HG03439 (cell line): ENCODE results near the gene CCDC88A.

Experiments used
- ATAC-seq: cut with Tn5 transposase; IDR thresholded peaks from one replicate; pipeline ENCODE4 v1.9.1; 2021; ENCODE audit warnings: mild to moderate bottlenecking, moderate library complexity; ENCODE audit not compliant: unreplicated experiment

Gene CCDC88A

GRCh38 chr2:55422876-55423665, 3.4 kb upstream of the CCDC88A start:
- no peak for ATAC-seq

DNA sequence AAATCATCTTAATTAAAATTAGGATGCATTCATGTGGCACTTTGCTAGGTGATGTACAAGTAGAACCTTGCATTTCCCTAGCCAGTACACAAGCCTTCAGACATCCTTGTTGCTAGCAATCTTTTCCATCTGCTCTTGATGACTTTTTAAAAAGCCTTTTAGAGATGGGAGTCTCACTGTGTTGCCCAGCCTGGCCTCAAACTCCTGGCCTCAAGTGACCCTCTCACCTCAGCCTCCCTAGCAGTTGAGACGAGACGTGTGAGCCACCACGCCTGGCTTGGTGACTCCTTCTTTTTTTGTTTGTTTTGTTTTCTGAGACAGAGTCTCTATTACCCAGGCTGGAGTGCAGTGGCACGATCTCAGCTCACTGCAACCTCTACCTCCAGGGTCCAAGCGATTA, 1.7 kb upstream of the CCDC88A start:
- no peak for ATAC-seq

GRCh38 chr2:55420871-55421270, 1.2 kb upstream of the CCDC88A start:
- no peak for ATAC-seq

DNA sequence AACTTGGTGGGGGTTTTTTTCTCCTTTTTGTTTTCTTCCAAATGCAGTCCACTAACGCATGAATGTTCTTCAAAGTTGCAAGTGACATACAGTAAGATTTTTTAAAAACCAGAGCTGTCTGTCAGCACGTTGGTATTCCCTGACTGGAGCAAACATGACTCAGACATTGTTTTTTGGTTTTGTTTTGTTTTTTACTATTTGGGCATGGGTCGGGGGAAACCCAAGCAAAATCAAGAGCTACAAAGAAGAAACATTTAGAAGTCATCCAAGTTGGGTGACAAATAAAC, 726 bp upstream of the CCDC88A start:
- ATAC-seq: no peak

GRCh38 chr2:55419233-55419678, 400 bp downstream of the CCDC88A start:
- peak; percentile 14 for ATAC-seq

GRCh38 chr2:55418512-55419232, 984 bp downstream of the CCDC88A start:
- no peak for ATAC-seq

GRCh38 chr2:55418072-55418471, 1.6 kb downstream of the CCDC88A start:
- ATAC-seq: no peak

GRCh38 chr2:55416786-55417568, 2.7 kb downstream of the CCDC88A start:
- ATAC-seq: no peak

- ATAC-seq: no peak
Observed at GRCh38 chr2:55415300-55415699, 4.4 kb downstream of the CCDC88A start.

DNA sequence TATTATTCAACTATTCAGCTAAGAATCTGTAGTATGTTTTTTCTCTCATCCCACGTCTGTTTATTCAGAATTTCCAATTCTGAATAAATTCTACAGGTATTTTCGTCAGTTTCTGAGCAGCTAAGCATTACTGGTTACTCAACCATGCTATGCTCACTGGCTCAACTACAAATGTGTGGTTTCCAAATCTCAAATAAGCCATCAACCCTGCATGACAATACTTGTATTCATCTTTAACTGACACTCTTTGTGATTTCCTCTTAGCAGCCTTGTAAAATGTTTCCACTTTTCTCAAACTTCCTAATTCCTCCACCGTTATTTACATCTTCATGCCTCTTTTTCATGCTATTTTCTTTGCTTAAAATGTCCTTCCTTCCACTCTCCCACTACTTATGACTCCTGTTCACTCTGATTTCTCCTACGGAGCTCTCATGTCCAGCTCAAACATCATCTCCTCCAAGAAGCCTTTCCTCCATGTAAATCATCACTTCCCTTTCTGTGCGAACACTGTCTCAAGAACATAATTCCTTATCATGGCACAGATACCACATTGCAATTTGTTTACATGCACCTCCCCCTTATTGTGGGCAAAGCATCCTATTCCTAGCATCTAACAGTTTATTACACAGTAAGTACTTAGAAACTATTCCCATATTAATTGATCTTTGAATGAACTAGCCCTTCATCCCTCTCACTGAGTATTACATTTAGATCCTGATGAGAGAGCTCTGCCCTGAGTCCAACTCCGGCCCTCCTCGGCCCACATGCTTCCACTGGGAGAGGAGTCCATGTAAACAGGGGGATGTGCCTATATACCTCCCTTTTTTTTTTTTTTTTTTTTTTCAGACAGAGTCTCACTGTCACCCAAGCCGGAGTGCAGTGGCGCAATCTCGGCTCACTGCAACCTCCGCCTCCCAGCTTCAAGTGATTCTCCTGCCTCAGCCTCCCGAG, 10.5 kb downstream of the CCDC88A start:
- ATAC-seq: no peak

GRCh38 chr2:55408098-55408882, 11.4 kb downstream of the CCDC88A start:
- no peak for ATAC-seq

GRCh38 chr2:55405116-55405515, 14.5 kb downstream of the CCDC88A start:
- ATAC-seq: no peak

DNA sequence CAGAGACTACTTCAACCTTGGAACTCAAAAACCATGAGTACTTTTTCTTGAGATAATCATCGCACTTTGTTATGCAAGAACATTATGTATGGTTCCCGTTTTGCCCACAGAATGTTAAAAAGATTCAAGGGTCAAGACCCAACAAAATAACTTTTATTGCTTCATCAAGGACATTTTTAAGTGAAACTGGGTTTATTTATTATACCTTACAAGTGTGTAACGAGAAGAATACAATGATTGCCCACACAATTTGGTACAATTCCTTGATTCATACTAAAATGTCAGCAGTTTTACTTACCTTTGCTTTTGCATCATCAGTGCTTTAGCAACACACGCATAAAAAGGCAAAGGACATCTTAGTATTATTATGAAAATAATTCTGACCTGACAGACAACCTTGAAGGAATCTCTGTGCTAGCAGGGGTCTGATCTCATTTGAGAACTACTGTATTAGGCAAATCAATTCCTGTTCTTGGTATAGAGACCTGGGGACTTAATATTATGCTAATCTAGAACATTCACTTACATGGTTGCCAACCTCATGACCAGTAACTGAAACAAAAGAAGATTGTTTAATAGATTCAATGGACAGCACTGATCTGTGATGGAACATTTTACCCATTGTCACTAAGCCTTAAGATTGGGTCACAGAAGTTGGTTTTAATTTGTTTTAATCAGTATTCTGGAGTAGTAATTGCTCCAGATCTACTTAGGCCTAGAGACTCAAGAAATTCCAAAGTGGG, 16.2 kb downstream of the CCDC88A start:
- ATAC-seq: no peak

DNA sequence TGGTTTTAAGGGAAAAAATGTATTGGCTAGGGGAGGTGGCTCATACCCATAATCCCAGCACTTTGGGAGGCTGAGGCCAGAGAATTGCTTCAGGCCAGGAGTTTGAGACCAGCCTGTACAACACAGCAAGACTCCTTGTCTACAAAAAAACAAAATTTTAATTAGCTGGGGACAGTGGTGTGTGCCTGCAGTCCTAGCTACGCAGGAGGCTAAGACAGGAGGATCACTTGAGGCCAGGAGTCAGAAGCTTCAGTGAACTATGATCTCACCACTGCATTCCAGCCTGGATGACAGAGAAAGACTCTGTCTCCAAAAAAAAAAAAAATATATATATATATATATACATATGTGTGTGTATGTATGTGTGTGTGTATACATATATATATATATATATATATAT, 18.5 kb downstream of the CCDC88A start:
- no peak for ATAC-seq

GRCh38 chr2:55400332-55400731, 19.3 kb downstream of the CCDC88A start:
- no peak for ATAC-seq

GRCh38 chr2:55399815-55400214, 19.8 kb downstream of the CCDC88A start:
- ATAC-seq: no peak

GRCh38 chr2:55395724-55396605, 23.7 kb downstream of the CCDC88A start:
- ATAC-seq: no peak

GRCh38 chr2:55391615-55392242, 27.9 kb downstream of the CCDC88A start:
- ATAC-seq: no peak
